Endothelial cell of hepatic sinusoid (primary cell): ENCODE data around the gene CCDC187.
"Not testable (repeated sequence)": the region's sequence is repeated elsewhere in the genome, so short reads cannot be mapped to it uniquely, and the experiment has no call there.

Source experiments
- in situ Hi-C: cut with HindIII; loops from 2 replicates; pipeline ENCODE4 v1.10.0; 2017; ENCODE audit warnings: low sequenced_read_pairs

The CCDC187 gene

DNA sequence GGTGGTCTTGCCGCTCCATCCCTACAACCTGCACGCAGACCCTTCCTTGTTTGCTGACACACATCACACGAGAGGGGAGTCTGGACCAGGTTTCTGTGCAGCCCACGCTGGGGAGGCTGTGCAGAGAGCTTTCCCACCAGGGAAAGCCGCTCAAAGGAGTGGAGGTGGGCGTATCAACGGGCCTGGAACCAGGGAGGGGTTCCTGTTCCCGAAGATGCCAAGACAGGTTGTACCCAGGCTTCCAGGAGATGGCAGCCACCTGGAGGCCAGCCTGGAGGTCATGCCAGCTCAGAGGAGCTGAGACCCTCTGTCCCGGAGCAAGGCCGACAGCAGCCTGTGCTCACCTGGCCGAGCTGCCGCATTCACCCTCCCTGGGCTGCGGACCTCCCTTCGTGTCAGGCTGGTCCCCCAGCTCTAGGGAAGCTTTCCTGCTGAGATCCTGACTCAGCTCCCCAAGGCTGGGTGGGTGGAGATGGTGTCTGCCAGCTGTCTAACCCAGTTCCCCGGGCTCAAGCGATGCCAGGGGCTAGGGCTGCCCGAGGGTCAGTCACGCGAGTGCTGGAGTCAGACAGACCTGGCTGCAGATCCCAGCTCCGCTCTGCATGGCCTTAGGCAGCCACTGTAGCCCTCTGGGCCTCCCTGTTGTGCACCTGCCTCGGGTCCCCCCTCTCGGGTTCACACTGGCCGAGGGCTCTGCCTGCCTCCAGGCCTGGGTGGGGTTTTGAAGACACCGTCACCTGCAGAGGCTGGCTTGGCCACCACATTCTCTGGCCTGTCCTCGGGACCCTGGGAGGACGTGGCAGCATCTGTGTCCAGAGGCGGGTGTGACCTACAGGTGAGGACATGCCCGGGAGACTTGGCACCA is 29.7 kb downstream of the CCDC187 start:
- in situ Hi-C loops = loop anchor here (5.0 to 10.0 kb wide), 3 partner anchors 137 to 559 kb away; no protein-coding TSS in a partner anchor

DNA sequence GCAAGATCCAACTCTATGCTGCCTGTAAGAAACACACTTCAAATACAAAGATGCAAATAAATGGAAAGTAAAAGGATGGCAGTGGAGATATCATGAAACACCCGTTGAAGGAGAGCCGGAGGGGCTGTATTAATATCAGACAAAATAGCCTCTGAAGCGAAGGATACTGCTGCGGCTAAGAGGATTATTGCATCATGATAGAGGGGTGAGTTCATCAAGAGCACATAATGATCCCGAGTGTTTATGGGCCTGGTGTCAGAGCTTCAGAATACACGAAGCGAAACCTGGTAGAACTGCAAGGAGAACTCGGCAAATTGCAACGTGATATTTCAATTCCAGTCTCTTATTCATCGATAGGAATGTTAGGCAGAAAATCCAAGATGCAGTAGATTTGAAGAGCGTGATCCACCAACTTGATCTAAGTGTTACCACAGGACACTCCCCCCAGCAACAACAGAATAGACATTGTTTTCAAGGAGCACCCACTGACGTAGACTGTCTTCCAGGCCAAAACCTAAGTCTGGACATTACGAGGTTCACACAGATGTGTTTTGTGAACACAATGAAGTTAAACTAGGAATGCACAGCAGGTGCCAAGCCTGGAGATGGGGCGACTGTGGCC is 30.5 kb downstream of the CCDC187 start:
- in situ Hi-C loops = loop anchor here (5.0 to 10.0 kb wide), 3 partner anchors 136 to 559 kb away; no protein-coding TSS in a partner anchor

DNA sequence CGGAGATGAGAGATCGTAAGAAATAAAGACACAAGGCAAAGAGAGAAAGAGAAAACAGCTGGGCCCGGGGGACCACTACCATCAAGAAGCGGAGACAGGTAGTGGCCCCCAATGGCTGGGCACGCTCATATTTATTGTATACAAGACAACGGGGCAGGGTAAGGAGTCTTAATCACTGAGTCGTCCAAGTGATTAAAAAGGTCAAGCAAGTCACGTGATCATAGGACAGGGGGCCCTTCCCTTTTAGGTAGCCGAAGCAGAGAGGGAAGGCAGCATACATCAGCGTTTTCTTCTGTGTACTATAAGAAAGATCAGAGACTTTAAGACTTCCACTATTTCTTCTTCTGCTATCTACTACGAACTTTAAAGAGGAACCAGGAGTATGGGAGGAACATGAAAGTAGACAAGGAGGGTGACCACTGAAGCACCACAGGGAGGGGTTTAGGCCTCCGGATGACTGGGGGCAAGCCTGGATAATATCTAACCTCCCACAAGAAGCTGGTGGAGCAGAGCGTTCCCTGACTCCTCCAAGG is 33.7 kb downstream of the CCDC187 start:
- in situ Hi-C loops = loop anchor here (5.0 to 10.0 kb wide), 3 partner anchors 133 to 555 kb away; no protein-coding TSS in a partner anchor

DNA sequence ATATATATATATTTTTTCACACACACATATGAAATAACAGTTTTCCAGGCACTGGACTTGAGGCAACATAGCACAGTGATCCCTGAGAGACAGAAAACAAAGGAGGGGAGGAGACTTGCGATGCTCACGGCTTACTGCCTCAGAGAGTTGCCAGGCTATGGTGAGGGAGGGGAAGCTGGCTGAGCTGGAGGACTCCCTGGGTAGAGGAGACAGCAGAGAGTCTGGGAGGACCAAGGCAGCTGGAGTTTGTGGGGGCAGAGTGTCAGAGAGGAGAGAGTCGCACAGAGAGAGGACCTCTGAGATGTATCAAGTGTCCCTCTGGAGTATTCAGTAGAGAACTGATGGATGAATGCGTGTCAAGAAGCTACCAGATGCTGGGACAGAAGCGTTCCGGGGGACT is 35.2 kb downstream of the CCDC187 start:
- in situ Hi-C loops = no loop called here

DNA sequence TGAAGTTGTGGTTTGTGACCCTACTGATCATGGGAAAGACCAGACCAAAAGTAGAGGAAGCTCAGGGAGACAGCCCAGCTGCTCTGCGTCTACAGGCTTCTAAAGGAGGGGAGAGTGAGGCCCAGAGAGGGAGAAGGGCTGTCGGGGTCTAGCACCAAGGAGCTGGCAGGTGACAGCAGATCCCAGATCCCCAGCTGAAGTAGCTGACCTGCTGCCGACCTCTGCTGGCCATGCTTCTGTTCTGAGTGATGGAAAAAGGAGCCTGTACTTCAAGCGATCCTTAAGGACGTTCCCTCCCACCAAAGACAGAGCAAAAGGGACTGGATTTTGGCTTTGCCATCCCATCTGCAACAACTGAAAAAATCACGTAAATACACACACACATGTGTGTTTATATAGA is 35.6 kb downstream of the CCDC187 start:
- in situ Hi-C loops = no loop called here

DNA sequence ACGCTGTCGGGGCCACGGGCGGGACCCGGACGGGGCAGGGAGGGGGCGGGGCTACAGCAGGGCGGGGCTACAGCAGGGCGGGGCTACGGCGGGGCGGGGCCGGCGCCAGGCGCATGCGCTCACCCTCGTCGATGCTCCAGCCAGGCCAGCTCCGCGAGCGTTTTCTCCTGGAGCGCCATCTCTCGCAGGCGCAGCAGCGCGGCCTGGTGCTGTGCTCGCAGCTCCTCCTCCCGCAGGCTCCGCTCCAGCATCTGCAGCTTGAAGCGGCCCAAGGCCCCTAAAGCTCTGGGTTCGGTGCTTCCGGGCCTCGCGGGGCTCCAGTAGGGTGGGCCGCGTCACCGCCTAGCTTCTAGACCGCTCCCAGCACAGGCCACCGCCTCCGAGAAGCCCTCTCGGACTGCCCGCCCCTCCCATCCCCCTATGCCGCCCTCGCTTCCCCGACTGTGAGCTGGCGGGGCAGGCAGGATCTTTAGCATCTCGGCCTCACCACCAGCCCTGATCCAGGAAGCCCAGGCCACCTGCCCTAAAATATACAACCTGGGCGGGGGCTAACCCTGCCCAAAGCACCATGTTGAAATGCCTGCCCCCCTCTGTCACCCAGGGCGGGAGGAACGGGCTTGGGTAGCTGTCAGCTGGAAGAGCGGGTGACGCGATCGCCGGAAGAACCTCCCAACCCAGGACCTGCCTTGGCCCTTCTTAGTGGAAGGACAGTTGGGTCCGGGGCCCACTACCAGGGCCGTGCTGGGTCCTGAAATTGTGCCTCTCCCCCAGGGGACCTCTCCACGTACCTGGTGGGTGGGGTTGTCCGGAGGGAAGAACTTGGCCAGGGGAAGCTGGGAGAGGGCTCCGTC is 36.4 kb downstream of the CCDC187 start:
- in situ Hi-C loops = no loop called here

DNA sequence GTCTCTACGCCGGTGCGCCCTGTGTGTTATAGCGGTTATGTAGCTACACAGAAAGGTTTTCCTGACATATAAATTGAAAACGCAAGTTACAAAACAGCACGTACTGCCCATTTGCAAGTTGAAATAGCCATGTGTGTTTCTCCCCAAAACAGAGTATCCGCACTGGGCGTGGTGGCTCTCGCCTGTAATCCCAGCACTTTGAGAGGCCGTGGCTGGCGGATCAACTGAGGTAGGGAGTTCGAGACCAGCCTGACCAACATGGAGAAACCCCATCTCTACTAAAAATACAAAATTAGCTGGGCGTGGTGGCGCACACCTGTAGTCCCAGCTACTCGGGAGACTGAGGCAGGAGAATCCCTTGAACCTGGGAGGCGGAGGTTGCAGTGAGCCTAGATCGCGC is 37.3 kb downstream of the CCDC187 start:
- in situ Hi-C loops = not testable (repeated sequence)

DNA sequence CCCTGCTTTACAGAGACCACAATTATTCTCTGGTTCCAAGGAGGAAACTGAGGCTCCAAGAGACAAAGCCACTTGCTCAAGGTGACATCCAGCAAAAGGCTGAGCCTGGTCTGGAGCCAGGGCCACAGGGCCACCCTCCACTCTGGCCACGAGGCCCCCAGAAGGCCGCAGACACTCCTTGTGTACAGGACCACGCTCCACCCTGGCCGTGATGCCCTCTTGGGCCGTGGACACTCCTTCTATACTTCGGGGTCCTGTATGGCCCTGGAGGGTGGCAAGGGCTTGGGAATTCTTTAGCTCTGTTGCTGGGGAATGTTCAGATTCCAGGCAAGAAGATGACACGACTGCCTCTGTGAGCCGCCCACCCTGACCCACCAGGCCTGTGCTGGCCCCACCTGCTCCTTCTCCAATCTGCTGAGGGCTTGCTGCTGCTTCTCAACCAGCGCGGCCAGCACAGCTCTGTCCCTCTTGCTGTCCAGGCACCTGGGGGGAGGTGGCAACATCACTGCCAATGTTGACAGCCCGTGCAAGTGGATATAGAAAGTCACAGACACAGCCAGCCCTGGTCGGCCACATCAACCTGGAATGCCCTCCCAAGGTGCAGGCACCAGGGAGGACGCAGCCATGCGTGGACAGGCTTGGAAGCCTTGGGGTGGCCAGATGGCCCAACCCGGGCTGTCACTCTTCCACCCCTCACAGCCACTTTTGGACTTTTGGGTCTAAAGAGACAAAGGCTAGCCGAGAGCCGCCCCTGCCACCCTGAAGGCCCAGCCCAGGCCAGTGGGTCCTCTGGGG is 38.1 kb downstream of the CCDC187 start:
- in situ Hi-C loops = no loop called here

DNA sequence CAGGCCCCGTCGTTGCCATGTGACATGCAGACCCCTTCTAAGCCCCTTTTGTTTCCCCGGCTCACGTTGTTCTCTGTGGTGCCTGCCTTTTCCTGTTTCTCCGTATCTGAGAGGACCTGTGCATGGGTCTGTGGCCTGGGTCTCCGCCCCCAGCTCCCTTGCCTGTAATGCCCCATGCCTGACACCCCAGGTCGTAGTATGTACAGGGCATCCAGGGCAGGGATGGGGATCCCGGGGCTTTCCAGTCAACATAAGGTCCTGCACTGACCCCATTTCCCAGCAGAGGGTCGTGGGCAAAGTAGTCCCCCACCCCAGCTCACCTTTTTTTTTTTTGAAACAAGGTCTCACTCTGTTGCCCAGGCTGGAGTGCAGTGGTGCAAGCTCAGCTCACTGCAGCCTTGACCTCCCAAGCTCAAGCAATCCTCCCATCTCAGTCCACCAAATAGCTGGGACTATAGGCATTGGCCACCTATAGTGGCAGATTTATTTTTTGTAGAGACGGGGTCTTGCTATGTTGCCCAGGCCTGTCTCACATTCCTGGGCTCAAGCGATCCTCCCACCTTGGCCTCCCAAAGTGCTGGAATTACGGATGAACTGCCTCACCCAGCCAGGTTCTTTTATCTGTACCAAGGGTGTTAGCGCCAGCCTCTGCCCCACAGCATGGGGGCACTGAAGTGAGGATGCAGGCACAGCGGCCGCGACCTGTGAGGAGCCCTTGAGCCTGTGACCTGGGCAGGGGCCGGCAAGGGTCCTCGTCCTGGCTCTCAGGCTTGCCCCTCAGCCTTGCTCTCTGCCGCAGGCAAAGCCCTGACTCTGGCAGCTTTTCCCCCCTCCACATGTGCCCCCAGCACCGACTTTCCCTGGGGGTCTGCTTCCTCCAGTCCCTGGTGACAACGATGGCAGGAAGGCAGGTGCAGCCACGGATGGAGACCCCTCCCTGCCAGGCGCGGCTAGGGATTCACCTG is 39.2 kb downstream of the CCDC187 start:
- in situ Hi-C loops = no loop called here

DNA sequence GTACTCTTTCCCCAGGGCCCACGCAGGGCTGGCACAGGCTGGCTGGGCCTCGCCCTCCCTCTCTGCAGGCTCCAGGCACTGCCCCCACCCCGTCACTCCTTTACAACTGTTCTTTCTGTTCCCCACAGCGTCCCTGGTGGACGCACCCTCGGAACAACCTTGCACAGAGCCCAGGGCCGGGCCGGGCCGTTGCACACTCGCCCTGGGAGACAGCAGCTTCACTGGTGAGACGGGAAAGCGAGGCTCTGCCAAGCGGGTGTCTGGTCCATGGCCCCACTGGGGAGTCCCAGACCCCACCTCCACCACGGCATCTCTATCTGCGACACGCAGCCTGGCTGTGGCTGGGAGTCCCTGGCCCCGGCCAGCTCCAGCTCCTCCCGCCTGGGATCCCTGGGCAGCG is 39.9 kb downstream of the CCDC187 start:
- in situ Hi-C loops = no loop called here

DNA sequence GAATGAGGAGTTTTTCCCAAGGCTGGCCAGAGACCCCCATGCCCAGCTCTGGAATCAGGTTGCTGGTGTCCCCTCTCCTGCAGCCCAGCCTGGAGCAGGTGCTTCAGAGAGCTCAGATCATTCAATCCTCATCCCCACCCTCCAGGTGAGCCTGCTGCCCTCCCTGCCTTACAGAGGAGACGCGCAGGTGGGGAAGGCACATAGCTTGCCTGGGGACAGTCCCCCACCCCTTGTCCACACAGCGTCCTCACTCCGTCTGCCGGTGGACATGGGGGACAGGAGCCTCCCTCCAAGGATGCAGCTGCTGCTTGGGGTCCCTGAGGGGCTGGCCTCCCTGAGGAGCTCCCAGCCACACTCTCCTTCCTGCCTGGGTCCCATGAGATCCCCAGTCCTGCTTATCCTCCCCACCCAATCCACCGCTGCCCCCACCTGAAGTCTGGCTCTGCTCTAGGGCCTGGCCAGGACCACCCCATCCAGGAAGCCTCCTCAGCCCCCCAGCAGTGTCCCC is 41.2 kb downstream of the CCDC187 start:
- in situ Hi-C loops = no loop called here

DNA sequence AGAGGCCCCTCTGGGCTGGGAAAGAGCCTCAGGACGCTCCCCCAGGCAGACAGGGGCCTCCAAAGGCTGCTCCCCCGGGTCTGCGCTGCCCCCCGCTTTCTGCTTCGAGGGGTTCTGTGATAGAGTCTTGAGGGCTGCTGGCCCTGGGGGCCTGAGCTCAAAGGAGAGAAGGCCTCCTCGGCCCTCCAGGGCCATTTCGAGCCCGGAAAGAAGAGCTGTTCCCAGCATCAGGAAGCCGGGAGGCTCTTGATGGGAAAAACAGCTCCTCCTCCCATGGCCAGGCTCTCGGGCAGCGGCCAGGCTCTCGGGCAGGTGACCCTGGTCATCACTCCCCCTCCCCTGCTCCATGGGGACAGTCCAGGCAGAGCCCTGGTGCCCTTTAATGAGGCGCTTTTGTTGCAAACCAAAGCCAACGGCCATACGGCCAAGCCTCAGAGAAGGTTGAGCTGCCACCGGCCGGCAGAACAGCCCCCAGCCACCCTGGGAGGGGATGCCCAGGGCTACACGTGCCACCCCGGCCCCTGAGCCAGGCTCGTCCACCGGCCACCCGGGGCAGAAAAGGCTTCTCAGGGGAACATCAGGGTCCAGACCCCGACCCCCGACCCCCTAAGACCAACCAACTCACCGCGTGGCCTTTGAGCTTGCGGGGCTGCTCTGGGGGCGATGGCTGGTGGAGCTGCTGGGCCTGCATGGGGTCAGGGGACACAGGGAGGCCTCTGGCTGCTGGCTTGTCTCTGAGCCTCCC is 42.0 kb downstream of the CCDC187 start:
- in situ Hi-C loops = no loop called here

DNA sequence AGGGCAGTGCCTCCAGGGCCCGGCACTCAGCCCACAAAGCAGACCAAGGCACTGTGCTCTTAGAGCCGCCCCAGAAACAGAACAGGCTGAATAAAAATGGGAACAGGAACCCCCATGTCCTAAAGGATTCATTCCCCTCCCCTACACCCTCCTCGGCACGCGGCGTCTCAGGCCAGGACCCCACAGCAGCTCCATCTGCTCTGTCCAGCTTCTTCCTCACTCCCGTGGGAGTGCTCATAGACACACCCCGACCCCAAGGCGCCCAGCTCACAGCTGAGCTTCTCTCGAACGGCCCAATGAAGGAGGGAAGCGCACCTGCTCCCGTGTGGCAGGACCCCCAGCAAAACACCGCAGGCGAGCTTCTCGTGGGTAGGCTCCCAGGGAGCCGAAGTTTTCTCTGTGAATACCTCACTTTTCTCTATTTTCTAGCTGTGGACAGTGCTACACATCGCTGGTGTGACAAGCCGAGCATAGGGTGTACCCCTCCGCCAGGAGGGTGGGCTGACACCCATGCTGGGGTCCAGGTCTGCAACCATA is 42.9 kb downstream of the CCDC187 start:
- in situ Hi-C loops = no loop called here

DNA sequence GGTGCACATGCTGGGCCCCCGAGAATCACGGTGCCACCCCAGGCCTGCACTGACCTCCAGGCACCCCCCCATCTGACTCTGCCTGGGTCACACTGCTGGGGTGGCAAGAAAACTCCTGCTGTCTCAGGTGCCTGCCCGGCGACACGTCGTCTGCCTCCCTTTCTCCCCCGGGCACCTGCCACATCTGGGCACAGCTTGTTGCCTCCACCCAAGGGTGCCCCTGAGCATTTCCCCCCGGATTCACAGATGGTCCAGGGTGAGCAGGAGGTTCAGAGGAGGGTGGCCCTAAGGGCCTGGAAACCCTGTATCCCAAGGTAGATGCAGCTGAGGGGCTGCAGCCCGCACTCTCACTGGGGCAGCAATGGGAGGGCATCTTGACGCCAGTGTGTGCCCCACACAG is 43.4 kb downstream of the CCDC187 start:
- in situ Hi-C loops = no loop called here

DNA sequence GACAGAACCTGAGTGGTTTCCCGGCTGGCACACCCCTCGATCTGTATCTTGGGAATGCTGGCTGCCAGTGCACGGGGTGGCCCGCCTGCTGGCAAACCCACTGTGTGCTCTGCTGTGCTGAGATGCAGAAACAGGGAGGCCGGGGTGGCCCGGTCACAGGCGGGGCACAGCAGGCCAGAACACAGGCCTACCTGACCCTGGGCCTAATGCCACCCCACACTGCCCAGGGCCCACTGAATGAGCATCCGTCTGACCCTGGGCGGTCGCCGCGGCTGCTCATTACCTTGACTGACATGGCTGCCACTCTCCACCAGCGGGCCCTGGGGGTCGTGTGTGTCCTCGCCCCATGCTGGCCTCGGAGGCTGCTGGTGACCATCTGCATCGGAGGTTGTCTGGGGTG is 44.1 kb downstream of the CCDC187 start:
- in situ Hi-C loops = no loop called here

DNA sequence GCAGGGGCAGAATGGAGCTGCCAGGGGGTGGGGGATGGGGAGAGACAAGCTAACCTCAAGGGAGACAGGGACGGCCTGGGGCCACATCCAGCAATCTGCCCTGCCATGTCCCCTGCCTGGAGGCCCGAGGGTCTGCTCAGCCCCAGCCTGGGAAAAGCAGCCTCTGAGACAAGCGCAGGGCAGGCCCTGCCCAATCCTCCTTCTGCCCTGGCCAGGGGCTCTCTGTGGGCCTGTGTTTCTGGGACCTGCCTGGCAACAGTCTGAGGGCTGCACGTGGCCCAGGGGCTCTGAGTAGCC is 44.4 kb downstream of the CCDC187 start:
- in situ Hi-C loops = no loop called here

DNA sequence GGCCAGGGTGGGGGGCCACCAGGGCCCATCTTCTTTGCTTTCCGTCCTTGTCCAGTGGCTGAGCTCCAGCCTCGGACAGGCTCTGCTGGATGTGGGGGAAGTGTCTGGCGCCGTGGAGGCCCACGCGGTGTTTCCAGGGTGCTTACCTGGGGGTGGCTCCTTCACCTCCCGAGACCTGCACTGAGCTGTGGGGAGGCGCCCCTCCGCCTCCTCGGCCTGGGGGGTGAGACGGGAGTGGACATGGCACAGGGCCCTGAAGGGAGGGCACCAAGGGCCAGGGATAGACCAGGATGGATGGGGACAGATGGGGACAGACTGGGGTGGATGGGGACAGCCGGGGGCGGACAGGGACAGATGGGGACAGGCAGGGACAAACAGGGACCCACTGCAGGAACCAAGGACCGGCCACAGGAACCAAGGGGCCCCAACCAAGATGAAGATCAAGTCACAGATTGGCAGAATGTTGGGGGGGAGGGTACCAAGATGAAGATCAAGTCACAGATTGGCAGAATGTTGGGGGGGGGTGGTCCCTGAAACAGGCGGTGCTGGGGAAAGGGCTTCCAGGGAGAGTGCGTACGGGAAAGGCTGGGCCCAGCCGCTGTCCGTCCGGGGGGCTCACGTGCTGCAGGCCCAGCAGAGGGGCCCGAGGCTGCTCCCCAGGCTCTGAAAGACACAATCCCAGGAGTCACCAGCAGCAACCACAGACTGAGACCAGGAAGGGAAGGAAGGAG is 44.9 kb downstream of the CCDC187 start:
- in situ Hi-C loops = no loop called here

DNA sequence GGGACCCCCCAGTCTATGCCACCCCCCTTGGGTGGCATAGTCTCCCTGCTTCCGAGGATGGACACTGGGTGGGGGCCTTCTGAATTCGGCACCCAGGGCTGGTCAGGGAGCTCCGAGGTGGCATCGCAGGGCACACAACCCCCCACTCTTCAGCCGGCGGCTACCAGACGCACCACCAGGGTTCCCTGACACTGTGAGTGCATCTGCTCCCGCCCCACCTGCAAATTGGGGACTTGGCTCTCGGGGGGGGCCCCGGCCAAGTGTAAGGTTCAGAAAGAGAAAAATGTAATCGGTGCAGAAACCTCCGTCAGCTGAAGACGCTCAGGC is 45.6 kb downstream of the CCDC187 start:
- in situ Hi-C loops = no loop called here
